Chondrocyte (in vitro differentiated cells): ENCODE results near the gene TMEM231. TPM values are rescaled to one million over a fixed set of nuclear protein-coding genes. Genes with fewer than 3 reads are reported as not detected.
"Not testable (repeated sequence)": the region's sequence is repeated elsewhere in the genome, so short reads cannot be mapped to it uniquely, and the experiment has no call there.

Source experiments
- DNase-seq: peaks from one replicate; pipeline ENCODE4 v3.0.0; 2021; ENCODE audit warnings: mixed read lengths, low spot score
- H3K27ac Mint-ChIP-seq: one replicate; pipeline ENCODE4 v1.8.0; 2021; ENCODE audit warnings: mild to moderate bottlenecking, moderate library complexity, mixed read lengths; ENCODE audit not compliant: unreplicated experiment
- H3K27me3 Mint-ChIP-seq: 2 replicates; pipeline ENCODE4 v1.8.0; 2021; ENCODE audit warnings: low read depth, mixed read lengths
- H3K36me3 Mint-ChIP-seq: 2 replicates; pipeline ENCODE4 v1.8.0; 2021; ENCODE audit warnings: low read depth, mixed read lengths
- H3K4me1 Mint-ChIP-seq: 2 replicates; pipeline ENCODE4 v1.8.0; 2021; ENCODE audit warnings: low read depth, mild to moderate bottlenecking, mixed read lengths
- H3K4me3 Mint-ChIP-seq: one replicate; pipeline ENCODE4 v1.8.0; 2021; ENCODE audit warnings: mild to moderate bottlenecking, moderate library complexity, mixed read lengths; ENCODE audit not compliant: unreplicated experiment
- H3K9me3 Mint-ChIP-seq: 2 replicates; pipeline ENCODE4 v1.8.0; 2021; ENCODE audit warnings: low read depth, mixed read lengths
- CTCF ChIP-seq: fragments of 200-600 bp; sonication (generic); IDR thresholded peaks from 2 replicates; pipeline ENCODE4 v1.5.0; 2021; ENCODE audit warnings: antibody characterized with exemption, mild to moderate bottlenecking, moderate library complexity
- total RNA-seq: library from RNA; stranded (reverse); gene quantifications from 3 replicates; pipeline ENCODE4 v1.2.1, GENCODE V29; 2021

The TMEM231 gene
- total RNA-seq, 1 donor from 2014 or later, result 7.1 TPM

- Mint-ChIP-seq H3K4me3 (no peak overlapping the region), H3K36me3 (peaks cover 2% of the 10 kb centered on the region)
Measured at GRCh38 chr16:75541236-75541635, 14.8 kb downstream of the TMEM231 start.

DNA sequence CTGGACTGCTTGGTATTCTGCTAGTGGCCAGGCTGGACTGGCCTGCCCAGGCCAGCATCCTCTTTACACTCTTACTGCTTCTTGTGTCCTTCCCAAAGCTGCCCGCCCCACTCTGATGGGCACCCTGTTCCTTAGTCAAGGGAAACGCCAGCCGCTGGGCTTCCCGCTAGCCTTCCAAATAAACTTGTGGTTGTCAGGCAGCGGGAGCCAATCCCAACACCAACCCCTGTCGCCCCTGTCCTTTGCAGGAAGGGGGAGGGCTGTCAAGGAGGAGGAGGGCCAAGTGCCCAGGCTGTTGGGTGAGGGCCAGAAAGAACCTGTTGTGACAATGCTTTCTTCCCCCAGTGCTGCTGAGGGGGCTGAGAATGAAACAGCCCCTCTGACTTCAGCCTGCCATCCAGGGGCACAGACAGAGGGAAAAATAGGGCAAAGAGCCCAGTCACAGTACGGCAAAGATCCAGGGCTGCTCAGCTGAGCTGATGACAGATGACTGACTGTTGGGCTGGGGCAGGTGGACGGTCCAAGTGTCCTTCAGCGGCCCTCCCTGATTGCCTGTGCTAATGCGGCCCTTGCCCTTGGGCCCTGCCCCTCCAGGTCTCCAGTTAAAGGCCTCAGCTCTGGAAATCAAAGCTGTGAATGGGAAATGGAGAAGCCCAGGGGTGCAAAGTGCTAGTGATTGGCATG is 17.0 kb downstream of the TMEM231 start:
- peak; percentile 22 for DNase-seq
- H3K27ac Mint-ChIP-seq, H3K27me3 Mint-ChIP-seq, H3K4me1 Mint-ChIP-seq, H3K36me3 Mint-ChIP-seq, H3K9me3 Mint-ChIP-seq, H3K4me3 Mint-ChIP-seq: not testable (repeated sequence)

More at GRCh38 chr16:75541236-75541635, 14.8 kb downstream of the TMEM231 start:
- peak; percentile 13 for DNase-seq
- no peak for TF ChIP-seq CTCF
- H3K27ac Mint-ChIP-seq, result no peak overlapping the region
- H3K27me3 Mint-ChIP-seq, result no peaks in the 10 kb centered on the region
- no peaks in the 10 kb centered on the region for H3K4me1 Mint-ChIP-seq
- no peaks in the 10 kb centered on the region for H3K9me3 Mint-ChIP-seq

DNA sequence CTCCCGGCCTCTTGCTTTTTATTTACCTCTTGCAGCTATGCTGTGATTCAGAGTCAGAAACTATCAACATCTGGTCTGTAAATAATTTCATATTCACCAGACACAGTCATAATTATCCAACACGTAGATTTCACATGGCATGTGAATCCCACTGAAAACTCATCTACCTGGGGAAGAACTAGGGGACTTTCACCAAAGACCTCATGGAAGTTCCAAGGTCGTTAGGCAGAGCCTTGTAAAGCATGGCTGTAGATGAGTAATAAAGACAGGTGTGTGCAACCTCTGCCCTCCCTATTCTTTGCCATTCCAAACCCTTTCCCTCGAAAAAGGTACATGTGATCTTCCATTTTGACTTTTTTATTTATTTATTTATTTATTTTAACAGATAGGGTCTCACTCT is 18.3 kb downstream of the TMEM231 start:
- TF ChIP-seq CTCF, result no peak
- H3K4me3 Mint-ChIP-seq, result no peak overlapping the region
- H3K27me3 Mint-ChIP-seq, result no peaks in the 10 kb centered on the region
- H3K36me3 Mint-ChIP-seq, result no peaks in the 10 kb centered on the region
- H3K4me1 Mint-ChIP-seq, result no peaks in the 10 kb centered on the region
- no peak overlapping the region for H3K27ac Mint-ChIP-seq
- DNase-seq, result no peak
- H3K9me3 Mint-ChIP-seq, result no peaks in the 10 kb centered on the region

GRCh38 chr16:75535901-75536300 is 20.2 kb downstream of the TMEM231 start, which contains the start of gene CHST5:
TSS of gene CHST5 (minus strand) at chr16:75536108. CDS start at chr16:75530384, 5,724 bp downstream.
- H3K4me3 Mint-ChIP-seq, result no peak within 1 kb of the TSS
- no peaks in the 10 kb centered on the region for H3K27me3 Mint-ChIP-seq
- H3K36me3 Mint-ChIP-seq, result no peaks in the 10 kb centered on the region
- H3K27ac Mint-ChIP-seq, result no peak within 1 kb of the TSS
- TF ChIP-seq CTCF, result no peak
- H3K4me1 Mint-ChIP-seq, result no peaks in the 10 kb centered on the region
- H3K9me3 Mint-ChIP-seq, result no peaks in the 10 kb centered on the region
- DNase-seq, result peak; percentile 53

GRCh38 chr16:75535211-75535843 is 20.7 kb downstream of the TMEM231 start:
- no peak overlapping the region for H3K4me3 Mint-ChIP-seq
- no peaks in the 10 kb centered on the region for H3K36me3 Mint-ChIP-seq
- no peaks in the 10 kb centered on the region for H3K9me3 Mint-ChIP-seq
- TF ChIP-seq CTCF, result no peak
- H3K27me3 Mint-ChIP-seq, result no peaks in the 10 kb centered on the region
- H3K4me1 Mint-ChIP-seq, result no peaks in the 10 kb centered on the region
- no peak overlapping the region for H3K27ac Mint-ChIP-seq
- peak; percentile 70 for DNase-seq
